Coronary artery (tissue), 2 donors: ENCODE measurements around the gene TMEM14A.
"Not testable (repeated sequence)": the region's sequence is repeated elsewhere in the genome, so short reads cannot be mapped to it uniquely, and the experiment has no call there.

Source experiments
- DNase-seq: peaks from one replicate; pipeline ENCODE4 v3.0.0-alpha.2; 2017; ENCODE audit warnings: low spot score
- H3K27ac ChIP-seq, 2 donors: fragments of 200-600 bp; sonication (generic); one replicate each; pipeline ENCODE4 v1.5.1; 2016 to 2019
- H3K4me3 ChIP-seq: fragments of 200-600 bp; sonication (generic); 2 replicates; pipeline ENCODE4 v1.5.1; 2016; ENCODE audit warnings: mild to moderate bottlenecking, moderate library complexity
- TF ChIP-seq, protein P1 (sequence below): fragments of 200-600 bp; sonication (generic); IDR thresholded peaks from one replicate; pipeline ENCODE4 v1.5.1; 2019; ENCODE audit warnings: antibody characterized with exemption

TMEM14A gene

GRCh38 chr6:52654007-52654406, 16.9 kb upstream of the TMEM14A start:
- H3K27ac ChIP-seq, result no peak overlapping the region
- TF ChIP-seq, protein P1, sequence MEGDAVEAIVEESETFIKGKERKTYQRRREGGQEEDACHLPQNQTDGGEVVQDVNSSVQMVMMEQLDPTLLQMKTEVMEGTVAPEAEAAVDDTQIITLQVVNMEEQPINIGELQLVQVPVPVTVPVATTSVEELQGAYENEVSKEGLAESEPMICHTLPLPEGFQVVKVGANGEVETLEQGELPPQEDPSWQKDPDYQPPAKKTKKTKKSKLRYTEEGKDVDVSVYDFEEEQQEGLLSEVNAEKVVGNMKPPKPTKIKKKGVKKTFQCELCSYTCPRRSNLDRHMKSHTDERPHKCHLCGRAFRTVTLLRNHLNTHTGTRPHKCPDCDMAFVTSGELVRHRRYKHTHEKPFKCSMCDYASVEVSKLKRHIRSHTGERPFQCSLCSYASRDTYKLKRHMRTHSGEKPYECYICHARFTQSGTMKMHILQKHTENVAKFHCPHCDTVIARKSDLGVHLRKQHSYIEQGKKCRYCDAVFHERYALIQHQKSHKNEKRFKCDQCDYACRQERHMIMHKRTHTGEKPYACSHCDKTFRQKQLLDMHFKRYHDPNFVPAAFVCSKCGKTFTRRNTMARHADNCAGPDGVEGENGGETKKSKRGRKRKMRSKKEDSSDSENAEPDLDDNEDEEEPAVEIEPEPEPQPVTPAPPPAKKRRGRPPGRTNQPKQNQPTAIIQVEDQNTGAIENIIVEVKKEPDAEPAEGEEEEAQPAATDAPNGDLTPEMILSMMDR, result no peak
- H3K4me3 ChIP-seq, result no peak overlapping the region
- no peak for DNase-seq

DNA sequence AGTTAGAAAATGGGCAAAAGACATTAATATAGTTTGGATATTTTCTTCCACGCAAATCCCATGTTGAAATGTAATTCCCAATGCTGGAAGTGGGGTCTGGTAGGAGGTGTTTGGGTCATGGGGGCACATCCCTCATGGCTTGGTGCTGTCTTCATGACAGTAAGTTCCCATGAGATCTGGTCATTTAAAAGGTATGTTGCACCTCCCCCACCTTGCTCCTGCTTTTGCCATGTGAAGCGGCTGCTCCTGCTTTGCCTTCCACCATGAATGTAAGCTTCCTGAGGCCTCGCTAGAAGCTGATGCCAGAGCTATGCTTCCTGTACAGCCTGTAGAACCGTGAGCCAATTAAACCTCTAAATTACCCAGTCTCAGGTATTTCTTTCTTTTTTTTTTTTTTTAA, 16.3 kb upstream of the TMEM14A start:
- no peak for DNase-seq

GRCh38 chr6:52655941-52656340, 15.0 kb upstream of the TMEM14A start:
- not testable (repeated sequence) for H3K4me3 ChIP-seq, DNase-seq, H3K27ac ChIP-seq

More for the DNA sequence above, 16.3 kb upstream of the TMEM14A start:
- TF ChIP-seq, protein P1, result no peak
- no peak overlapping the region for H3K4me3 ChIP-seq
- no peak overlapping the region for H3K27ac ChIP-seq

DNA sequence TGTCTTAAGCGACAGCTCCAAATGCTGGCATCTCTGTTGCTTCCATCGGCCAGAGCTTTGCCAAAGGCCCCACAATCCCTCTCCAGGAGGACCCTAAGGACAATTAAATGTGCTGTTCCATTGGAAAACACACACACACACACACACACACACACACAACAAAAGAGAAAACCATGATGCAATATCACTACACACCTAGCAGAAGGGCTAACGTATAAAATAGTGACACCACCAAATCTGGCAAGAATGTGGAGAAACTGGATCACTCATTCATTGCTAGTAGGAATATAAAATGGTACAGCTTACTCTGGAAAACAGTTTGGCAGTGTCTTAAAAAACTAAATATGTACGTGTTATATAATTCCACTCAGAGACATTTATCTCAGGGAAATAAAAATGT, 13.0 kb upstream of the TMEM14A start:
- no peak overlapping the region for H3K4me3 ChIP-seq
- H3K27ac ChIP-seq, result no peak overlapping the region
- DNase-seq, result no peak
- TF ChIP-seq, protein P1, result no peak

- no peak overlapping the region for H3K27ac ChIP-seq
- no peak for DNase-seq
- H3K4me3 ChIP-seq, result no peak overlapping the region
- TF ChIP-seq, protein P1, result no peak
Observed at GRCh38 chr6:52661551-52661950, 9.4 kb upstream of the TMEM14A start.

DNA sequence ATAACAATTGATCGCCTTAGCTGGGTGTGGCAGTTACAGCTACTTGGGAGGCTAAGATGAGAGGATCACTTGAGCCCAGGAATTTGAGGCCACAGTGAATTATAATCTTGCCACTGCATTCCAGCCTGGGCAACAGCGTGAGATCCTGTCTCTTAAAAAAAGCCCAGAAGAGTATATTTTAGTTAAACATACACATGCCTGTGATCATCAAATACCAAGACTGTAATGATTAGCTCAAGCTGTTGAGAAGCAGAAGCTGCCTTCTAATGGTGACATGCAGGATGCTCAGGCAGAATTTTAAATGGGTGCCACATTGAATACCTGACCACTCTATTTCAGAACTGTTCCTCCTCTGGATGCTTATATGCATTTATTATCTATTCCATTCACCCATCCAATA, 8.9 kb upstream of the TMEM14A start:
- Histone ChIP-seq H3K4me3 (no peak overlapping the region), H3K27ac (no peak overlapping the region)
- DNase-seq, result no peak
- TF ChIP-seq, protein P1, result no peak

DNA sequence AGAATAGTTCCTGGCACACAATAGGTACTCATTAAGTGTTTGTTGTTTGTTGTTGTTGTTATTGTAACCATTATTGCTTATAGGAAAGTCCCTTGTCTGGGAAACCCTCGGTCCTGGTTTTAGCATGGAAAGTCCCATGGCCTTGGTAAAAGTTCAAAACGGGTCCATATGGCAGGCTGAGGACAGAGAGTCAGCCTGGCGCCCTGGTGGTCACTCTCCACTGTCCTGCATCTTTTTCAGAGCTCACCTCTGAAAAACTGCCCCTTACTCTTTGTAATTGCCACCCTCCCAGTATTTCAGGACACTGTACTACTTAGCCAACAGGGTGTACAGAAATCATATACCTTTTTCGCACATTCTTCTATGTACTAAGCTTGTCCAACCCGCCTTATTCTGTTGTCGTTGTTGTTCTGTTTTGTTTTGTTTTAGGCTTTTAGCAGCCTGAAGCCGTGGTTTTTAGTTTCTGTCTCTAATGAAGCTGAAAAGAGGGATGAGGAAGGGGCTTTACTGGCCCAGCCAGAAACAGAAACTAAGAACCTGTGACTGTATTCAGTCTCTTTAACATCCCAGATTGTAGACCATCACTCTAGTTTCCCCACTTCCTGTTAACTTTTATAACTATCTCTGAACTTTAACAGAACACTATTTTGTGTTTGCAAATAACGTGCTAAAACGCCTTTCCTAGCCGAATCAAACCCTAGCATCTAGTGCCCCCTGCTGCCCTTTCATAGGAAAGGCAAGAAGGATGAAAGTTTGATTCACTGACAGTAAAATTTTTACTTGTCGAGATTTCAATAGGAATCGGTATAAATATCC, 7.6 kb upstream of the TMEM14A start:
- TF ChIP-seq, protein P1, result peak; percentile 82
- DNase-seq, result no peak
- H3K4me3 ChIP-seq, result peak overlapping the region; percentile 79
- no peak overlapping the region for H3K27ac ChIP-seq
